Subcutaneous adipose tissue (tissue), 4 donors: ENCODE data around the gene COL26A1. TPM values are rescaled to one million over a fixed set of nuclear protein-coding genes. Genes with fewer than 3 reads are reported as not detected.

Source experiments
- total RNA-seq, 4 donors: library from RNA; depleted of rRNA; stranded (reverse); fragments of >200 nt; gene quantifications; one replicate each; pipeline ENCODE4 v1.1.0, GENCODE V29; 2016
- TF ChIP-seq, protein P1 (sequence below): fragments of 450-650 bp; IDR thresholded peaks from one replicate; pipeline ENCODE4 v1.5.1; 2016; ENCODE audit warnings: low read depth, mild to moderate bottlenecking, control low read depth, antibody characterized with exemption, moderate library complexity

COL26A1 gene
- total RNA-seq, 4 donors from 2014 or later = not detected

DNA sequence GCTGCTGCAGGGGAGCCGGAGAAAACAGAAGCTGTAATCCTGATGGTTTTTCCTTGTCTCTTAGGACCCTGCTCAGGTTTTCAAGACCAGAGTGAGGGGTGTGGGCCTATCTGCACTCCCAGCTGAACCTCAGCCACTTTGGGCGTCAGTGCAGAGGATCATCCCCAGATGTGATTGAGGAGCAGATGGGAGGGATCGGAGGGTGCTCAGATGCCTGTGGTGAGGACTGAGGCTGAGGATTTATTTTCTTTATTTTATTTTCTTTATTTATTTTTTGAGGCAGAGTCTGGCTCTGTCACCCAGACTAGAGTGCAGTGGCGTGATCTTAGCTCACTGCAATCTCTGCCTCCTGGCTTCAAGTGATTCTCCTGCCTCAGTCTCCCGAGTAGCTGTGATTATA is 13.9 kb downstream of the COL26A1 start:
- TF ChIP-seq, protein P1, sequence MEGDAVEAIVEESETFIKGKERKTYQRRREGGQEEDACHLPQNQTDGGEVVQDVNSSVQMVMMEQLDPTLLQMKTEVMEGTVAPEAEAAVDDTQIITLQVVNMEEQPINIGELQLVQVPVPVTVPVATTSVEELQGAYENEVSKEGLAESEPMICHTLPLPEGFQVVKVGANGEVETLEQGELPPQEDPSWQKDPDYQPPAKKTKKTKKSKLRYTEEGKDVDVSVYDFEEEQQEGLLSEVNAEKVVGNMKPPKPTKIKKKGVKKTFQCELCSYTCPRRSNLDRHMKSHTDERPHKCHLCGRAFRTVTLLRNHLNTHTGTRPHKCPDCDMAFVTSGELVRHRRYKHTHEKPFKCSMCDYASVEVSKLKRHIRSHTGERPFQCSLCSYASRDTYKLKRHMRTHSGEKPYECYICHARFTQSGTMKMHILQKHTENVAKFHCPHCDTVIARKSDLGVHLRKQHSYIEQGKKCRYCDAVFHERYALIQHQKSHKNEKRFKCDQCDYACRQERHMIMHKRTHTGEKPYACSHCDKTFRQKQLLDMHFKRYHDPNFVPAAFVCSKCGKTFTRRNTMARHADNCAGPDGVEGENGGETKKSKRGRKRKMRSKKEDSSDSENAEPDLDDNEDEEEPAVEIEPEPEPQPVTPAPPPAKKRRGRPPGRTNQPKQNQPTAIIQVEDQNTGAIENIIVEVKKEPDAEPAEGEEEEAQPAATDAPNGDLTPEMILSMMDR = no peak

DNA sequence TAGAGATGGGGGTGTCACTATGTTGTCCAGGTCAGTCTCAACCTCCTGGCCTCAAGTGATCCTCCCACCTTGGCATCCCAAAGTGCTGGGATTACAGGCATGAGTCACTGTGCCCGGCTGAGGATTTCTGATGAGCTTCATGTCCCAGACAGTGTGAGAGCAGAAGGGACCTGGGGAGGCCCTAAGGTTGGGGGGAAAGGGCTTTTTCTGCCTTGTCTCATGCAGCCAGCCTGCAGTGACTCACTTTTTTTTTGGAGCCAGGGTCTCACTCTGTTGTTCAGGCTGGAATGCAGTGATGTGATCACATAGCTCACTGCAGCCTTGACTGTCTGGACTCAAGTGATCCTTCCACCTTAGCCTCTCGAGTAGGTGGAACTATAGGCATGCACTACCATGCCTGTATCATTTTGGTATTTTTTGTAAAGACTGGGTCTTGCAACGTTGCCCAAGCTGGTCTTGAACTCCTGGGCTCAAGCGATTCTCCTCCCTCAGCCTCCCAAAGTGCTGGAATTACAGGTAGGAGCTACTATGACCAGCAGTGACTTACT is 14.6 kb downstream of the COL26A1 start:
- TF ChIP-seq, protein P1 = no peak

DNA sequence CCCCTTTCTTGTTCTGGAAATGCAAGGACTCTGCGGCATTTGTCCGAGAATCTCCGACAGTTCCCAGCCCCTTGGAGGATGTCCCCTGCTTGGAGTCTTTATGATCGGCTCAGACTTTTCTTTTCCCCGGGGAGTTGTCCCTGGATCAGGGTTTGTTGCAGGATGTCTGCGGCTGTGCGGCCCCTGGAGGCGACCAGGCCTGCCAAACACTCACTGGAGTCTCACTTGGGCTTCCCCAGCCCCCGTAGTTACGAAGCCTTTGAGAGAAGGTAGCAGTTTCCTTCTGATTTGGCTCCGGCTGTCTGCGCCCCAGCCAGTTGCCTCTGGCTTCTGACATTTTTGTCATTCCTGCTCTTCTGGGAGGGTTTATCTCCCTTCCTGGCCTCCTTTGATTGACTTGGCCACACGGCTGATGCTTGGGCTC is 16.1 kb downstream of the COL26A1 start:
- TF ChIP-seq, protein P1 = no peak

DNA sequence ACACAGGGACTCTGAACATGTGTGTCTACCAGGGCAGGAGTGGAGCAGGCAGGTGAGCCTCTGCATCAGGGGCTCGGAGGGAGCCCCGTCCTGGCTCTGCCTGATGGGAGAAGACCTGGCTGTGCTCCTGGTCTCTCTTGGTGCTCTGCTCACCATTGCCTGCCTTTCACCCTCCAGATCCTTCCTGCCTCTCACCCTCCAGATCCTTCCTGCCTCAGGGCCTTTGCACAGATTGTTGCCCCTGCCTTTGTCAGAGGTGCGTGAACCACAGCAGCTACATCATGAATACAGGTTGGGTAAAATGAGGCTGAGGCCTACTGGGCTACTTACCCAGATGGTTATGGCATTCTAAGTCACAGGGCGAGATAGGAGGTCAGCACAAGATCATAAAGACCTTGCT is 16.6 kb downstream of the COL26A1 start:
- TF ChIP-seq, protein P1 = no peak

DNA sequence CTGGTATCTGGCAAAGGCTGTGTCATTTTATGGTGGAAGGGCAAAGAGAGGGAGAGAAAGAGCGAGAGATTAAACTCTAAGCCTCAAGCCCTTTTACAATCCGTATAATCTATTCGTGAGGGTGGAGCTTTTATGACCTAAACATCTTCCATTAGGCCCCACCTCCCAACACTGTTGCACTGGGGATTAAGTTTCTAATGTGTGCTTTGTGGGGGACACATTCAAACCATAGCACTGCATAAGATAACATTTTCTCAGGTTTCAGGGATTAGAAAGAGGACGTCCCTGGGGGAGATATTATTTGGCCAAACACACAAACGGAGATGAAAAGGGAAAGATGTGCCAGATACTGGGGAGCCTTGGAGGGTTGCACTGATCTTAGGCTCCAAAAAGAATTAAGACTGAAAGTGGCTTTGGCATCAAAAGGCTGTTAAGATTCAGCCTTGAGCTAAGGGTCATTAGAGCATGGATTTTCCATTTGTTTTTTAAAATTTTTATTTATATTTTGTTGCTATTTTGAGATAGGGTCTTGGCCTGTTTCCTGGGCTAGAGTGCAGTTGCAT is 19.0 kb downstream of the COL26A1 start:
- TF ChIP-seq, protein P1 = no peak

DNA sequence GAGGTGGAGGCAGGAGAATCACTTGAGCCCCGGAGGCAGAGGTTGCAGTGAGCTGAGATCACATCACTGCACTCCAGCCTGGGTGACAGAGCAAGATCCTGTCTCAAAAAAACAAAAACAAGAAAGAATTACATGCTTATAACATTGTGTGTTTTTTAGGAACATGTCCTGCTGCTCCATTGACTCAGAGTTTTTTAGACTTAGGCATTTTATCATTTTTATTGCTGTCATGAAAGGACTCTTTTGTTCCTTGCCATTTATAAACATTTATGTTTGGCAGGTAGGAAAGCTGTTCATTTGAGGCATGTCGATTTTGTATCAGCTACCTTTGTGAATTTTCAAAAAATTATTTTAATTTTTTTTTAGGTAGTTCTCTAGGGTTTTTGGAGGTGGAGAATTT is 20.3 kb downstream of the COL26A1 start:
- TF ChIP-seq, protein P1 = no peak

DNA sequence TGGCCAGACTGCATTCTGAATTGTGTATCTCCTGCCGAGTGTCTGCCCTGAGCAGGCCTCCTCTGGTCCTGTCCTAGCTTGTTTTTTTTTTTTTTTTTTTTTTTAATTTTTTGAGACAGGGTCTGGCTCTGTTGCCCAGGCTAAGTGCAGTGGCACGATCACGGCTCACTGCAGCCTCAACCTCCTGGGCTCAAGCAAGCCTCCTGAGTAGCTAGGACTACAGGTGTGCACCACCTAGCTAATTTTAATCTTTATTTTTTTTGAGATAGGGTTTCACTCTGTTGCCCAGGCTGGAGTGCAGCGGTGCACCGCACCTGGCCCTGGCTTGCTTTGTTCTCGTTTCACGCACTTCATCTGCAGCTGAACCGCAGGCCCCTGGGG is 23.5 kb downstream of the COL26A1 start:
- TF ChIP-seq, protein P1 = no peak
